Caco-2 (cell line): ENCODE data around the gene FUBP3. TPM values are rescaled to one million over a fixed set of nuclear protein-coding genes. Genes with fewer than 3 reads are reported as not detected.

ENCODE experiments used
- BruUV-seq: library from RNA; stranded (reverse); fragments of 400-500 nt; replicated peaks from 2 replicates; lab custom pipeline; 2021; lab: Mats Ljungman, UMichigan
- CTCF ChIA-PET: fragments of 300-600 bp; sonication (Branson Sonifier 250); formaldehyde crosslinking; loops from one replicate; lab custom pipeline; 2022; ENCODE audit warnings: antibody characterized with exemption; lab: Charles Lee
- POLR2A ChIA-PET: fragments of 300-600 bp; sonication (Branson Sonifier 250); formaldehyde crosslinking; loops from one replicate; lab custom pipeline; 2022; ENCODE audit warnings: antibody characterized with exemption; lab: Charles Lee
- DNase-seq, 2 experiments: peaks; one replicate each; pipeline versions ENCODE4 v3.0.0 to v3.0.0-alpha.2; 2020 to 2022
- H3K27me3 ChIP-seq: replicated peaks from 2 replicates; pipeline ENCODE4 v1.6.0; 2011; ENCODE audit warnings: low read length; ENCODE audit not compliant: control insufficient read depth, insufficient read depth
- H3K36me3 ChIP-seq: 2 replicates; pipeline ENCODE4 v1.5.1; 2011; ENCODE audit warnings: low read length; ENCODE audit not compliant: control insufficient read depth, insufficient read depth
- H3K4me1 ChIP-seq: fragments of 250-450 bp; sonication (Bioruptor Pico); 2 replicates; pipeline ENCODE4 v1.5.1; 2020; ENCODE audit warnings: mild to moderate bottlenecking
- H3K4me3 ChIP-seq: 2 replicates; pipeline ENCODE4 v1.5.1; 2011; ENCODE audit warnings: low read depth, mild to moderate bottlenecking, control low read depth, low read length
- H3K9me3 ChIP-seq: fragments of 250-450 bp; sonication (Bioruptor Pico); 2 replicates; pipeline ENCODE4 v1.5.1; 2020; ENCODE audit warnings: mild to moderate bottlenecking, moderate library complexity
- H3K27ac Mint-ChIP-seq: one replicate; pipeline ENCODE4 v1.8.0; 2022; ENCODE audit warnings: mixed read lengths; ENCODE audit not compliant: unreplicated experiment
- H3K27me3 Mint-ChIP-seq: one replicate; pipeline ENCODE4 v1.8.0; 2022; ENCODE audit warnings: mixed read lengths; ENCODE audit not compliant: insufficient read depth, unreplicated experiment
- H3K36me3 Mint-ChIP-seq: one replicate; pipeline ENCODE4 v1.8.0; 2022; ENCODE audit warnings: mild to moderate bottlenecking, mixed read lengths; ENCODE audit not compliant: insufficient read depth, unreplicated experiment
- H3K4me1 Mint-ChIP-seq: one replicate; pipeline ENCODE4 v1.8.0; 2022; ENCODE audit warnings: low read depth, mixed read lengths; ENCODE audit not compliant: unreplicated experiment
- H3K4me3 Mint-ChIP-seq: one replicate; pipeline ENCODE4 v1.8.0; 2022; ENCODE audit warnings: mild to moderate bottlenecking, moderate library complexity, mixed read lengths; ENCODE audit not compliant: unreplicated experiment
- H3K9me3 Mint-ChIP-seq: one replicate; pipeline ENCODE4 v1.8.0; 2022; ENCODE audit warnings: mixed read lengths; ENCODE audit not compliant: unreplicated experiment
- CTCF ChIP-seq, 2 experiments: fragments of 200-600 bp in 1 of 2; IDR thresholded peaks; 1 replicate in 1 of 2; 2 replicates in 1 of 2; pipeline versions ENCODE4 v1.5.1 to v1.8.0; 2011 to 2022; ENCODE audit warnings: antibody characterized with exemption in 1 of 2, control low read depth in 1 of 2, inconsistent platforms in 1 of 2, low read depth in 1 of 2, low read length in 1 of 2, mild to moderate bottlenecking in 1 of 2, moderate library complexity in 1 of 2; ENCODE audit not compliant: insufficient read depth in 1 of 2, severe bottlenecking in 1 of 2, unreplicated experiment in 1 of 2
- intact Hi-C: fragments of 100-400 bp; cut with micrococcal nuclease; formaldehyde crosslinking; loops from one replicate; pipeline ENCODE4 v1.10.0; 2022; ENCODE audit not compliant: unreplicated experiment
- total RNA-seq: library from RNA; stranded (reverse); gene quantifications from 2 replicates; pipeline ENCODE4 v1.2.3, GENCODE V29; 2022

FUBP3 gene
- total RNA-seq, 1 experiment from 2014 or later, result 76.1 TPM

- H3K27me3 ChIP-seq, result no peaks in the 10 kb centered on the region
- no peaks in the 10 kb centered on the region for H3K4me1 ChIP-seq
- ChIA-PET POLR2A (no interaction called here), CTCF (no interaction called here)
- Mint-ChIP-seq H3K4me1 (no peaks in the 10 kb centered on the region), H3K36me3 (peaks cover 74% of the 10 kb centered on the region), H3K27me3 (no peaks in the 10 kb centered on the region), H3K4me3 (no peak overlapping the region), H3K9me3 (no peaks in the 10 kb centered on the region), H3K27ac (no peak overlapping the region)
- no peak for TF ChIP-seq CTCF (IDR thresholded peaks at IDR 0.05; ENCODE audit: insufficient read depth in 1 of 2, low read depth in 1 of 2, low read length in 1 of 2, severe bottlenecking in 1 of 2, unreplicated experiment in 1 of 2)
- no peaks in the 10 kb centered on the region for H3K9me3 ChIP-seq
- peak in 1 of 2 experiments; percentile 22 for DNase-seq
- peaks cover 3% of the 10 kb centered on the region for H3K36me3 ChIP-seq
- no peak overlapping the region for H3K4me3 ChIP-seq
- intact Hi-C loops, result loop anchor here (10.0 kb wide), 1 partner anchor 162 kb away; no protein-coding TSS in a partner anchor
- no TSS peak for BruUV-seq
These were observed 47.0 kb downstream of the FUBP3 start for GRCh38 chr9:130626249-130626996.

- no peaks in the 10 kb centered on the region for H3K27me3 Mint-ChIP-seq
- intact Hi-C loops, result loop anchor here (10.0 kb wide), 1 partner anchor 162 kb away; no protein-coding TSS in a partner anchor
- Histone ChIP-seq H3K9me3 (no peaks in the 10 kb centered on the region), H3K27me3 (no peaks in the 10 kb centered on the region), H3K4me1 (no peaks in the 10 kb centered on the region), H3K36me3 (peaks cover 3% of the 10 kb centered on the region), H3K4me3 (no peak overlapping the region)
- no peaks in the 10 kb centered on the region for H3K4me1 Mint-ChIP-seq
- ChIA-PET CTCF (no interaction called here), POLR2A (no interaction called here)
- TF ChIP-seq CTCF (IDR thresholded peaks at IDR 0.05; ENCODE audit: insufficient read depth in 1 of 2, low read depth in 1 of 2, low read length in 1 of 2, severe bottlenecking in 1 of 2, unreplicated experiment in 1 of 2), result no peak
- peaks cover 75% of the 10 kb centered on the region for H3K36me3 Mint-ChIP-seq
- no peak overlapping the region for H3K27ac Mint-ChIP-seq
- no peak for DNase-seq
- H3K9me3 Mint-ChIP-seq, result no peaks in the 10 kb centered on the region
- no peak overlapping the region for H3K4me3 Mint-ChIP-seq
- no TSS peak for BruUV-seq
These were observed 47.7 kb downstream of the FUBP3 start for GRCh38 chr9:130627051-130627450.

- no TSS peak for BruUV-seq
- H3K9me3 Mint-ChIP-seq, result no peaks in the 10 kb centered on the region
- H3K4me3 Mint-ChIP-seq, result no peak overlapping the region
- Histone ChIP-seq H3K9me3 (no peaks in the 10 kb centered on the region), H3K27me3 (no peaks in the 10 kb centered on the region), H3K36me3 (peaks cover 3% of the 10 kb centered on the region), H3K4me1 (no peaks in the 10 kb centered on the region), H3K4me3 (no peak overlapping the region)
- no peak for DNase-seq
- CTCF ChIA-PET, result no interaction called here
- no peaks in the 10 kb centered on the region for H3K27me3 Mint-ChIP-seq
- intact Hi-C loops, result loop anchor here (10.0 kb wide), 1 partner anchor 163 kb away; no protein-coding TSS in a partner anchor
- peaks cover 76% of the 10 kb centered on the region for H3K36me3 Mint-ChIP-seq
- H3K4me1 Mint-ChIP-seq, result no peaks in the 10 kb centered on the region
- TF ChIP-seq CTCF (IDR thresholded peaks at IDR 0.05; ENCODE audit: insufficient read depth in 1 of 2, low read depth in 1 of 2, low read length in 1 of 2, severe bottlenecking in 1 of 2, unreplicated experiment in 1 of 2), result no peak
- H3K27ac Mint-ChIP-seq, result no peak overlapping the region
- POLR2A ChIA-PET, result no interaction called here
These were observed 48.8 kb downstream of the FUBP3 start for GRCh38 chr9:130627896-130628792.
